Activated CD4-positive, alpha-beta T cell treated with anti-CD3 and anti-CD28 coated beads for 36 hours (primary cell): Measurements from ENCODE around the gene ATP2B1. TPM values are rescaled to one million over a fixed set of nuclear protein-coding genes. Genes with fewer than 3 reads are reported as not detected.
A peak's percentile ranks its signal among the peaks of the same experiment; 100 is the strongest.
"Not testable (repeated sequence)": the region's sequence is repeated elsewhere in the genome, so short reads cannot be mapped to it uniquely, and the experiment has no call there.

Experiments
- ATAC-seq: fragments of 200-7000 bp; cut with Tn5 transposase; one replicate; pipeline ENCODE4 v1.10.0; 2021; ENCODE audit warnings: mild to moderate bottlenecking, moderate library complexity
- CTCF ChIA-PET: fragments of 350-600 bp; sonication (Branson Sonifier 250); formaldehyde crosslinking; loops from one replicate; lab custom pipeline; 2021; ENCODE audit warnings: antibody characterized with exemption; lab: Charles Lee
- POLR2A ChIA-PET: fragments of 350-600 bp; sonication (Branson Sonifier 250); formaldehyde crosslinking; loops from one replicate; lab custom pipeline; 2021; ENCODE audit warnings: antibody characterized with exemption, inconsistent platforms; lab: Charles Lee
- DNase-seq: peaks from one replicate; pipeline ENCODE4 v3.0.0-alpha.2; 2020
- H3K27ac Mint-ChIP-seq: one replicate; pipeline ENCODE4 v1.8.0; 2021; ENCODE audit warnings: mixed read lengths
- H3K27me3 Mint-ChIP-seq: one replicate; pipeline ENCODE4 v1.8.0; 2021; ENCODE audit warnings: mixed read lengths
- H3K36me3 Mint-ChIP-seq: one replicate; pipeline ENCODE4 v1.8.0; 2021; ENCODE audit warnings: low read depth, mixed read lengths
- H3K4me1 Mint-ChIP-seq: one replicate; pipeline ENCODE4 v1.8.0; 2021; ENCODE audit warnings: mixed read lengths
- H3K4me3 Mint-ChIP-seq: one replicate; pipeline ENCODE4 v1.8.0; 2021; ENCODE audit warnings: mild to moderate bottlenecking, moderate library complexity, mixed read lengths
- H3K9me3 Mint-ChIP-seq: one replicate; pipeline ENCODE4 v1.8.0; 2021; ENCODE audit warnings: low read depth, mixed read lengths
- intact Hi-C, 2 experiments: fragments of 100-400 bp; cut with DNase I in 1 of 2; cut with micrococcal nuclease in 1 of 2; formaldehyde crosslinking; loops; one replicate each; pipeline versions ENCODE4 v1.14.2 to v1.15.1; 2022 to 2024; cut with DNase I, micrococcal nuclease
- total RNA-seq, 2 experiments: library from RNA; stranded (reverse); gene quantifications; one replicate each; pipeline ENCODE4 v1.2.3, GENCODE V29; 2021

ATP2B1 gene
- total RNA-seq = 10 to 100 TPM; 18.8 to 19.7 TPM

DNA sequence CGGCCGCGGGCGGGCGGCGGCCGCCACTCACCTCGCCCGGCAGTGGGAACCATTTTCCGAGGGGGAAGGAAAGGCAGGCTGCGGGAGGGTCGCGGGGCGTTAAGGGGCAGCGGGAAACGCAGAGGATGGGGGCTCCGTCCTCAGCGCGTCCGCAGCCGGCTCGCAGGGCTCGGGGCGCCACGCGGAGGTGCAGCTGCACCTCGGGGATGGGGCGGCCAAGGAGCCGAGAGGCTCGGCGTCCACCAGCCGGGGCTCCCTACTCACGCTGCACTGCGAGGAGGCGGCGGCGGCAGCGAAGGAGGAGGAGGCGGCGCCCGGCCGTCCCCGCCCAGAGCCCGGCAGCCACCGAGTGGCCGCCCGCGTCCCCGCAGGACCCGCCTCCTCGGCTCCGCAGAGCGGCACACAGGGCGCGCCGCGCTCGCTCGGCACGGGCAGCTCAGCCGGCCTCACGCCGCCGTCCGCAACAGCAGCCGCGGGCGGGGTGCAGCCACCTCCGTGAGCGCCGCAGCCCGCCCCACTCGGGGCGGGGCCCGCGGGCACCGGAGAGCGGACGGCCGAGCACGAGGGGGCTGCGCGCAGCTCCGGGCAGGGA, at the start of gene ATP2B1:
ATP2B1 (minus strand) TSS at position 274 of the 592 bp plus-strand sequence. CDS start 52,952 bp downstream, outside the sequence.
- intact Hi-C loops = loop anchor here (1.0 to 5.0 kb wide), 20 partner anchors 45 to 1566 kb away; partner anchors contain the start of genes CEP290 (in 1 of the 2), POC1B (in 1 of the 2) and TMTC3 (in 1 of the 2)
- ChIA-PET CTCF (interaction anchor here (0.9 to 1.5 kb wide), 3 partner anchors 109 to 164 kb away, joined by 3 to 5 read pairs (median 3); no protein-coding TSS in a partner anchor), POLR2A (interaction anchor here (0.5 to 1.1 kb wide), 3 partner anchors 20 to 420 kb away, joined by 3 to 4 read pairs (median 3); no protein-coding TSS in a partner anchor)
- H3K27ac Mint-ChIP-seq = peak within 1 kb of the TSS; percentile 90
- peak; percentile 89 for DNase-seq
- peaks cover 3% of the 10 kb centered on the region for H3K9me3 Mint-ChIP-seq
- peak within 1 kb of the TSS; percentile 85 for H3K4me3 Mint-ChIP-seq
- no peaks in the 10 kb centered on the region for H3K27me3 Mint-ChIP-seq
- peaks cover 37% of the 10 kb centered on the region for H3K4me1 Mint-ChIP-seq
- H3K36me3 Mint-ChIP-seq = peaks cover 9% of the 10 kb centered on the region
- peak; percentile 75 for ATAC-seq

DNA sequence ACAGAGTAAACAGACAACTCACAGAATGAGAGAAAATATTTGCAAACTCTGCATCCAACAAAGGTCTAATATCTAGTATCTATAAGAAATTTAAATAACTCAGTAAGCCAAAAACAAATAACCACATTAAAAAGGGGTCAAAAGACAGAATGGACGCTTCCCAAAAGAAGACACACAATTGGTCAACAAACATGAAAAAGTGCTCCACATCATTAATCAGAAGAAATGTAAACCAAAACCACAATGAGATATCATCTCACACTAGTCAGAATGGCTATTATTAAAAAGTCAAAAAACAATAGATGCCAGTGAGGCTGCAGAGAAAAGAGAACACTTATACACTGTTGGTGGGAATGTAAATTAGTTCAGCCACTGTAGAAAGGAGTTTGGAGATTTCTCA, 49.3 kb upstream of the ATP2B1 start:
- H3K27me3 Mint-ChIP-seq, H3K9me3 Mint-ChIP-seq, H3K27ac Mint-ChIP-seq, POLR2A ChIA-PET, H3K36me3 Mint-ChIP-seq, DNase-seq, H3K4me3 Mint-ChIP-seq, ATAC-seq: not testable (repeated sequence)
- CTCF ChIA-PET = interaction anchor here (0.6 kb wide), 1 partner anchor 100 kb away, joined by 3 read pairs; no protein-coding TSS in a partner anchor
- H3K4me1 Mint-ChIP-seq = peaks cover 37% of the 10 kb centered on the region
- intact Hi-C loops = loop anchor here (2.0 to 5.0 kb wide), 7 partner anchors 96 to 596 kb away; partner anchors contain the start of gene DUSP6 (in 1 of the 2)

DNA sequence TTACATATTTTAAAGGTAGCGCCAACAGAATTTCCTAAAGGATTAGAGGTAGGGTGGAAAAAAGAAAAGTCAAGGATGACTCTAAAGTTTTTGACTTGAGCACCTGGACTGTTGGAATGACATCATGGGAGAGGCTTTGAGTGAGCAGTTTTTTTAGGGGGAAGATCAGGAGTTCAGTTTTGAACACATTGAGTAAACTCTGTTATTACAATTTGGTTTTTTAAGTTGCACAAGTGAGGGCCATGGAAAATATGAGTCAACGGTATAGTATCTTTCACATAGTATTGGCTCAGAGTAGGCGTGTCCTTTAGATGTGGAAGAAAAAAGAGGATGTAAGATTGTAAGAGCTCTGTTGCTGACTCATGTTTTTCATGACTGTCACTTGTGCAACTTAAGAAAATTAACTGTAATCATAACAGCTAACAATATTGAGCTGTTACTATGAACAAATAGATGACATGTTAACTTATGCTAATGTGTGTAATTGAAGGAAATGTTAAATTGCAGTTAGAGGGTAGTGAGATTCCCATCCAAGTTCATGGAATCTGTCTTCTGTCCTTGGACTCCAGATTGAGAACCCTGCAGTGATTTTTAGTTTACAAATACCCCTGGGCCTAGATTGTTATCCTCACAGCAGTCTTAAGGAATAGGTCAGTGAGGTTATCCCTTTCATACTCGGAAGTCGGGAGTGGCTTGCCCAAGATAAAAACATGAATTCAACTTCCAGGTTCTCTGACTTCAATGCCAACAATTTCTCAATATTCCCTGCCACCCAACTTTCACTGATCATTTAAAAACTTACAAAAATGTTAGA, 48.2 kb upstream of the ATP2B1 start:
- ChIA-PET CTCF (interaction anchor here (0.7 to 1.1 kb wide), 2 partner anchors 273 to 320 kb away, joined by 3 read pairs; no protein-coding TSS in a partner anchor), POLR2A (interaction anchor here (0.6 kb wide), 1 partner anchor 203 kb away, joined by 3 read pairs; no protein-coding TSS in a partner anchor)
- intact Hi-C loops = loop anchor here (1.0 to 5.0 kb wide), 13 partner anchors 13 to 594 kb away; partner anchors contain the start of gene DUSP6 (in 1 of the 2)
- Mint-ChIP-seq H3K9me3 (peaks cover 4% of the 10 kb centered on the region), H3K27me3 (no peaks in the 10 kb centered on the region), H3K36me3 (no peaks in the 10 kb centered on the region), H3K27ac (peak overlapping the region; percentile 72), H3K4me3 (peak overlapping the region; percentile 22), H3K4me1 (peaks cover 37% of the 10 kb centered on the region)
- peak; percentile 28 for DNase-seq
- ATAC-seq = peak; percentile 94

- intact Hi-C loops = loop anchor here (1.0 to 5.0 kb wide), 13 partner anchors 13 to 594 kb away; partner anchors contain the start of gene DUSP6 (in 1 of the 2)
- Mint-ChIP-seq H3K4me3 (peak overlapping the region; percentile 22), H3K4me1 (peaks cover 34% of the 10 kb centered on the region)
Measured at GRCh38 chr12:89756194-89756584, 47.6 kb upstream of the ATP2B1 start.

DNA sequence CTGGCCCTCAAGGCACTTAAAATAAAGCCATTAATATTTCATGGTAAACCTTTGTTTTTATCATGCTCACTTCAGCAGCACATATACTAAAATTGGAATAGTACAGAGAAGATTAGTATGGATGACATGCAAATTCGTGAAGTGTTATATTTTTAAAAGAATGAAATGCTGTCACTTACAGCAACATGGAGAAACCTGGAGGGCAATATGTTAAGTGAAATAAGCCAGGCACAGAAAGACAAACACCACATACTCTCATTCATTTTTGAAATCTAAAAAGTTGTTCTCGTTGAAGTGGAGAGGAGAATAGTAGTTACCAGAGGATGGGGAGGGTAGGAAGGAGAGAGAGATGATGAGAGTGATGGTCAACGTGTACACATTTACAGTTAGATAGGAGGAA, 45.4 kb upstream of the ATP2B1 start:
- peaks cover 4% of the 10 kb centered on the region for H3K9me3 Mint-ChIP-seq

More at GRCh38 chr12:89756194-89756584, 47.6 kb upstream of the ATP2B1 start:
- ATAC-seq (peak; percentile 36), DNase-seq (no peak)
- ChIA-PET CTCF (interaction anchor here (0.7 to 1.1 kb wide), 2 partner anchors 272 to 320 kb away, joined by 3 read pairs; no protein-coding TSS in a partner anchor), POLR2A (no interaction called here)
- H3K36me3 Mint-ChIP-seq = no peaks in the 10 kb centered on the region
- peak overlapping the region; percentile 33 for H3K27ac Mint-ChIP-seq
- peaks cover 4% of the 10 kb centered on the region for H3K9me3 Mint-ChIP-seq
- H3K27me3 Mint-ChIP-seq = no peaks in the 10 kb centered on the region

DNA sequence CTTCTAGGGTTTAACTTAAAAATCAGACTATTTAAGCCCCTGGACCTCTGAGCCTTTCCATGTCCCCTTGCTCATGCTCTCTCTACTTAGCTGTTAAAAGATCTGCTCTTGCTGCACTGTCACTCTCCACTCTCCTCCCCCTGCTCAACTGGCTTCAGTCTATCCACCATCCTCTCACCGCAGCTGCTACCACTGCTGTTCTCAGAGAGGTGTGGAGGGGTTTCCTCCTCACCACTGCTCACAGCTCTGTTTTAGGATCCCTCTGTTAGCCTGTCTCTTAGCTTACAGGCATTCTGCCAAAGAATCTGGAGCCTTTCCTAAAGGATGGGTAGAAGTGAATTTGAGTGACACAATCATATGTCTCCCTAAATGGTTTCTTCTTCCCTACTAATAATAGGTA, 43.7 kb upstream of the ATP2B1 start:
- H3K27me3 Mint-ChIP-seq = no peaks in the 10 kb centered on the region
- no peak for DNase-seq
- H3K4me1 Mint-ChIP-seq = peaks cover 15% of the 10 kb centered on the region
- ChIA-PET POLR2A (no interaction called here), CTCF (interaction anchor here (0.7 kb wide), 1 partner anchor 195 kb away, joined by 3 read pairs; no protein-coding TSS in a partner anchor)
- H3K27ac Mint-ChIP-seq = no peak overlapping the region
- ATAC-seq = no peak
- H3K9me3 Mint-ChIP-seq = peaks cover 4% of the 10 kb centered on the region
- intact Hi-C loops = no loop called here
- no peaks in the 10 kb centered on the region for H3K36me3 Mint-ChIP-seq
- no peak overlapping the region for H3K4me3 Mint-ChIP-seq

More for the DNA sequence above, 45.4 kb upstream of the ATP2B1 start:
- H3K36me3 Mint-ChIP-seq = no peaks in the 10 kb centered on the region
- CTCF ChIA-PET = interaction anchor here (0.8 kb wide), 1 partner anchor 363 kb away, joined by 3 read pairs; no protein-coding TSS in a partner anchor
- no peaks in the 10 kb centered on the region for H3K27me3 Mint-ChIP-seq
- intact Hi-C loops = no loop called here
- POLR2A ChIA-PET = no interaction called here
- DNase-seq (no peak), ATAC-seq (no peak)
- H3K4me1 Mint-ChIP-seq = peaks cover 23% of the 10 kb centered on the region
- no peak overlapping the region for H3K4me3 Mint-ChIP-seq
- no peak overlapping the region for H3K27ac Mint-ChIP-seq

DNA sequence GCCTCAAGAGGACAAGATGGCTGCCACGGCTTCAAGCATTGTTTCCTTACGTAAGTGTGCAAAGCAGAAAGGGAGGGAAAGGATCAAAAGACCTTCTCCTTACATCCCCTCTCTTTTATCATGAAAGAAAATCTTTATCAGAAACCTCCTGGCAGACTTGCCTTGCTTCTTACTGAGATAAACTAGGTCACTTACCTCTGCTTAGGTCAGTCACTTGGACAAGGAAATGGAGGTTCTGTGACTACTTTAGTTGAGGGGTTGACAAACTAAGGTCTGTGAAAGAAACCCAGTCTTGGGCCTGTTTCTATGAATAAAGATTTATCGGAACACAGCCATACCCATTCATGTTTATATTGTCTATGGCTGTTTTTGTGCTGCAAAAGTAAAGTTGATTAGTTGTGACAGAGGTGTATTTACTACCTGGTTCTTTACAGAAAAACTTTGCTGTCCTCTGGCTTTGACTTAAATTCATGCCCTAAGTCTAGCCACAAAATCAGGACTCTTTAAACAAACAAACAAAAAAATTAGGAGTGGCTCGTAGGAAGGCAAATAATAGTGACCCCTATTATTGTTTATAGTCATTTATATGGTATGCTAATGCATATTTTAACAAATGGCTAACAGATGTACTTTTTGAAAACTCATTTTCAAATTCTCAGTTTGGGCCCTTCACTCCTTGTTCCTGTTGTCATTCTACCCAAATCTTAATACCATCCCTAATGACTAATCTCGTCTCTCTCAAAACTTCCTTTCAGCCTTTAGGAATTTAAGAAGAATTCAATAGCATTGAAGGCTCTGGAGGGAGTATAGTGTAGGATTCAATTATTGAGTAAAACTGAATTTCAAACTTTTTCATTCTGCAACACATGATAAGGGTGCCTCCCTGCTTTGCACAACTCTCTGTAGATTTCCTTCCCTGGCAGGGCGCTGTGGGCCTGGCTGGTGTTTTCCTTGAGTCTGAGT, 42.0 kb upstream of the ATP2B1 start:
- CTCF ChIA-PET = interaction anchor here (0.7 to 1.0 kb wide), 2 partner anchors 52 to 66 kb away, joined by 3 read pairs; no protein-coding TSS in a partner anchor
- Mint-ChIP-seq H3K27ac (no peak overlapping the region), H3K27me3 (no peaks in the 10 kb centered on the region), H3K36me3 (no peaks in the 10 kb centered on the region), H3K9me3 (no peaks in the 10 kb centered on the region), H3K4me1 (no peaks in the 10 kb centered on the region), H3K4me3 (no peak overlapping the region)
- POLR2A ChIA-PET = no interaction called here
- intact Hi-C loops = no loop called here
- ATAC-seq (no peak), DNase-seq (no peak)

DNA sequence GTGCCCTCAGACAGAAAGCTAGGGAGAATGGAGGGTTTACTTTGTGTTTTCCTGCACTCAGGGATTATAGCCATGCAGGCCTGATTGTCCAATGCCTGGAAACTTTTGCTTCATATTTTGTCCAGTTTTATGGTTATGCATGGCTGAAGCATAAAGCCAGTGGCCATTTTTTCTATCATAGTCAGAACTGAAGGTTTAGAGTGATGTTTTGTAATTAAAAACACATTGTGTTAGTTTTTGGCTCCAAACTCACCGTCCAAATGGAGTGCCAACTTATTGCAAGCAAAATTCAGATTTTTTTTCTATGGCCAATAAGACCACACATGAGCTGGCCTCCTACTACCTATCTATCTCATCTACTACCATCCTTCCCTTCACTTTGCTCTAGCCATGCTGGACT, 40.2 kb upstream of the ATP2B1 start:
- Mint-ChIP-seq H3K4me1 (no peaks in the 10 kb centered on the region), H3K9me3 (no peaks in the 10 kb centered on the region), H3K27me3 (no peaks in the 10 kb centered on the region), H3K4me3 (no peak overlapping the region), H3K36me3 (no peaks in the 10 kb centered on the region), H3K27ac (no peak overlapping the region)
- ChIA-PET POLR2A (no interaction called here), CTCF (no interaction called here)
- ATAC-seq (no peak), DNase-seq (no peak)
- intact Hi-C loops = no loop called here

- DNase-seq (no peak), ATAC-seq (no peak)
- H3K4me1 Mint-ChIP-seq = no peaks in the 10 kb centered on the region
- POLR2A ChIA-PET = no interaction called here
- no peaks in the 10 kb centered on the region for H3K27me3 Mint-ChIP-seq
- intact Hi-C loops = no loop called here
- H3K36me3 Mint-ChIP-seq = peaks cover 4% of the 10 kb centered on the region
- CTCF ChIA-PET = no interaction called here
- no peak overlapping the region for H3K27ac Mint-ChIP-seq
- peaks cover 15% of the 10 kb centered on the region for H3K9me3 Mint-ChIP-seq
- H3K4me3 Mint-ChIP-seq = no peak overlapping the region
Measured at GRCh38 chr12:89745286-89745685, 36.6 kb upstream of the ATP2B1 start.

DNA sequence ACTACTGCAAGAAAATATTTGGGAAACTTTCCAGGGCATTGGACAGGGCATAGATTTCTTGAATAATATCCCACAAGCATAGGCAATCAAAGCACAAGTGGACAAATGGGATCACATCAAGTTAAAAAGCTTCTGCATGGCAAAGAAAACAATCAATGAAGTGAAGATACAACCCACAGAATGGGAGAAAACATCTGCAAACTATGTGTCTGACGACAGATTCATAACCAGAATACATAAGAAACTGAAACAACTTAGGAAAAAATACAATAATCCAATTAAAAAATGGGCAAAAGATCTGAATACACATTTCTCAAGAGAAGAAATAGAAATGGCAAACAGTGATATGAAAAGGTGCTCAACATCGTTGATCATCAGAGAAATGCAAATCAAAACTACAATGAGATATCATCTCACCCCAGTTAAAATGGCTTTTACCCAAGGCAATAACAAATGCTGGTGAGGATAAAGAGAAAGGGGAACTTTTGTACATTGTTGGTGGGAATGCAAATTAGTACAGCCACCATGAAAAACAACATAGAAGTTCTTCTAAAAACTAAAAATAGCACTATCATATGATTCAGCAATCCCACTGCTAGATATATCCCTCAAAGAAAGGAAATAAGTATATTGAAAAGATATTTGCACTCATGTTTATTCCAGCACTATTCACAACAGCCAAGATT, 33.8 kb upstream of the ATP2B1 start:
- no peaks in the 10 kb centered on the region for H3K4me1 Mint-ChIP-seq
- peaks cover 4% of the 10 kb centered on the region for H3K36me3 Mint-ChIP-seq
- H3K9me3 Mint-ChIP-seq = peaks cover 32% of the 10 kb centered on the region
- intact Hi-C loops = no loop called here
- H3K4me3 Mint-ChIP-seq = no peak overlapping the region
- no peaks in the 10 kb centered on the region for H3K27me3 Mint-ChIP-seq
- ChIA-PET POLR2A (no interaction called here), CTCF (no interaction called here)
- no peak overlapping the region for H3K27ac Mint-ChIP-seq
- DNase-seq = no peak
- no peak for ATAC-seq
